ENCODE results near the gene APRT.
A peak's percentile ranks its signal among the peaks of the same experiment; 100 is the strongest.

The APRT gene

GRCh38 chr16:88771294-88771772 lies 40.4 kb downstream of the APRT start:
- no peak for DNase-seq (ENCODE audit: low read depth)

- peak; percentile 81 for DNase-seq (ENCODE audit: low read depth)
These were observed 41.1 kb downstream of the APRT start for GRCh38 chr16:88770461-88771293.

- no peak for DNase-seq (ENCODE audit: low read depth)
These were observed 41.9 kb downstream of the APRT start for GRCh38 chr16:88769617-88770460.

- no peak for DNase-seq (ENCODE audit: low read depth)
These were observed 43.5 kb downstream of the APRT start for GRCh38 chr16:88768071-88768783.

GRCh38 chr16:88767546-88768070 lies 44.1 kb downstream of the APRT start:
- DNase-seq (ENCODE audit: low read depth) = no peak

GRCh38 chr16:88766975-88767374 lies 44.8 kb downstream of the APRT start:
- DNase-seq (ENCODE audit: low read depth) = no peak

- no peak for DNase-seq (ENCODE audit: low read depth)
These were observed 46.8 kb downstream of the APRT start for GRCh38 chr16:88764913-88765349.

GRCh38 chr16:88764080-88764479 lies 47.6 kb downstream of the APRT start:
- no peak for DNase-seq (ENCODE audit: low read depth)

GRCh38 chr16:88763502-88764053 lies 48.1 kb downstream of the APRT start:
- DNase-seq (ENCODE audit: low read depth) = no peak

- DNase-seq (ENCODE audit: low read depth) = no peak
These were observed 48.8 kb downstream of the APRT start for GRCh38 chr16:88762941-88763340.

- DNase-seq (ENCODE audit: low read depth) = no peak
These were observed 49.4 kb downstream of the APRT start for GRCh38 chr16:88762258-88762870.

GRCh38 chr16:88761830-88762229 lies 49.9 kb downstream of the APRT start:
- DNase-seq (ENCODE audit: low read depth) = no peak

GRCh38 chr16:88761143-88761534 lies 50.6 kb downstream of the APRT start:
- DNase-seq (ENCODE audit: low read depth) = no peak

GRCh38 chr16:88760424-88761142 lies 51.1 kb downstream of the APRT start:
- no peak for DNase-seq (ENCODE audit: low read depth)

GRCh38 chr16:88759976-88760350 lies 51.8 kb downstream of the APRT start:
- DNase-seq (ENCODE audit: low read depth) = no peak

Data from amniotic epithelial cell (primary cell).